HG03378 (cell line): ENCODE measurements around the gene ZNF282.

Experiments
- ATAC-seq: cut with Tn5 transposase; IDR thresholded peaks from one replicate; pipeline ENCODE4 v1.9.1; 2021; ENCODE audit warnings: mild to moderate bottlenecking, moderate library complexity; ENCODE audit not compliant: unreplicated experiment

ZNF282 gene

GRCh38 chr7:149195180-149196150, at the start of gene ZNF282:
TSS of gene ZNF282 (plus strand) at chr7:149195546. CDS start at chr7:149195590, 44 bp downstream.
- ATAC-seq, result peak; percentile 83

GRCh38 chr7:149147072-149147751, 48.1 kb upstream of the ZNF282 start, which contains the start of gene ZNF398:
TSS of gene ZNF398 (plus strand) at chr7:149147453. CDS start at chr7:149147743, 290 bp downstream.
- peak; percentile 66 for ATAC-seq

- ATAC-seq, result peak; percentile 25
Observed at GRCh38 chr7:149147752-149148653, 47.3 kb upstream of the ZNF282 start.

- ATAC-seq, result no peak
Observed at GRCh38 chr7:149150981-149151380, 44.4 kb upstream of the ZNF282 start.

GRCh38 chr7:149153346-149153745, 42.0 kb upstream of the ZNF282 start:
- no peak for ATAC-seq

- no peak for ATAC-seq
Observed at GRCh38 chr7:149154056-149154455, 41.3 kb upstream of the ZNF282 start.

GRCh38 chr7:149156898-149157297, 38.4 kb upstream of the ZNF282 start:
- no peak for ATAC-seq

- no peak for ATAC-seq
Observed at GRCh38 chr7:149161241-149161848, 34.0 kb upstream of the ZNF282 start.

- no peak for ATAC-seq
Observed at GRCh38 chr7:149166142-149166541, 29.2 kb upstream of the ZNF282 start.

- no peak for ATAC-seq
Observed at GRCh38 chr7:149166630-149167352, 28.6 kb upstream of the ZNF282 start.

GRCh38 chr7:149171892-149172533, 23.3 kb upstream of the ZNF282 start:
- no peak for ATAC-seq

- no peak for ATAC-seq
Observed at GRCh38 chr7:149172534-149172920, 22.8 kb upstream of the ZNF282 start.

GRCh38 chr7:149175150-149175549, 20.2 kb upstream of the ZNF282 start:
- no peak for ATAC-seq

GRCh38 chr7:149179241-149179640, 16.1 kb upstream of the ZNF282 start:
- no peak for ATAC-seq

GRCh38 chr7:149180722-149181449, 14.5 kb upstream of the ZNF282 start:
- no peak for ATAC-seq

GRCh38 chr7:149181450-149181790, 13.9 kb upstream of the ZNF282 start:
- ATAC-seq, result no peak

- no peak for ATAC-seq
Observed at GRCh38 chr7:149184274-149184673, 11.1 kb upstream of the ZNF282 start.

GRCh38 chr7:149188213-149188612, 7.1 kb upstream of the ZNF282 start:
- ATAC-seq, result no peak
